Keratinocyte (primary cell): Measurements from ENCODE around the gene AKT1S1. TPM values are rescaled to one million over a fixed set of nuclear protein-coding genes. Genes with fewer than 3 reads are reported as not detected.

Experiments
- DNase-seq: peaks from one replicate; pipeline ENCODE4 v3.0.0-alpha.2; 2011; ENCODE audit warnings: low read depth, missing footprints, low spot score
- FAIRE-seq: peaks from 2 replicates; lab custom pipeline; 2011; peaks lifted over from hg19 to GRCh38; lab: Jason Lieb, UNC
- H2AFZ ChIP-seq: 2 replicates; pipeline ENCODE4 v1.6.0; 2012; ENCODE audit warnings: low read length, control low read depth, inconsistent platforms; ENCODE audit not compliant: control insufficient read depth
- H3K27ac ChIP-seq: 2 replicates; pipeline ENCODE4 v1.5.1; 2011; ENCODE audit warnings: low read length; ENCODE audit not compliant: control insufficient read depth, insufficient read depth
- H3K27me3 ChIP-seq: 3 replicates; pipeline ENCODE4 v1.6.0; 2011; ENCODE audit warnings: low read length; ENCODE audit not compliant: control insufficient read depth, insufficient read depth; ENCODE audit errors: extremely low read depth
- H3K36me3 ChIP-seq, 2 experiments: 2 replicates in 1 of 2; 3 replicates in 1 of 2; pipeline ENCODE4 v1.5.1; 2011; ENCODE audit warnings: low read length in 2 of 2, mild to moderate bottlenecking in 1 of 2; ENCODE audit not compliant: control insufficient read depth in 2 of 2, insufficient read depth in 2 of 2; ENCODE audit errors: extremely low read depth in 1 of 2
- H3K4me1 ChIP-seq: 3 replicates; pipeline ENCODE4 v1.5.1; 2011; ENCODE audit warnings: low read length; ENCODE audit not compliant: control insufficient read depth, insufficient read depth; ENCODE audit errors: extremely low read depth
- H3K4me2 ChIP-seq: 3 replicates; pipeline ENCODE4 v1.6.0; 2011; ENCODE audit warnings: low read depth, low read length; ENCODE audit not compliant: control insufficient read depth, insufficient read depth; ENCODE audit errors: extremely low read depth
- H3K4me3 ChIP-seq, 3 experiments: fragments of 200-600 bp in 1 of 3; sonication (generic) in 1 of 3; 2 replicates in 2 of 3; 3 replicates in 1 of 3; pipeline ENCODE4 v1.5.1; 2011 to 2016; ENCODE audit warnings: low read length in 3 of 3, mild to moderate bottlenecking in 3 of 3, control low read depth in 2 of 3, inconsistent platforms in 1 of 3, low read depth in 1 of 3, mixed read lengths in 1 of 3, mixed run types in 1 of 3, moderate library complexity in 1 of 3; ENCODE audit not compliant: control insufficient read depth in 2 of 3, insufficient read depth in 2 of 3; ENCODE audit errors: extremely low read depth in 1 of 3
- H3K79me2 ChIP-seq: 2 replicates; pipeline ENCODE4 v1.6.0; 2012; ENCODE audit warnings: low read length; ENCODE audit not compliant: control insufficient read depth, insufficient read depth
- H3K9ac ChIP-seq: 3 replicates; pipeline ENCODE4 v1.6.0; 2011; ENCODE audit warnings: low read length; ENCODE audit not compliant: control insufficient read depth, insufficient read depth; ENCODE audit errors: extremely low read depth
- H3K9me1 ChIP-seq: 3 replicates; pipeline ENCODE4 v1.6.0; 2011; ENCODE audit warnings: low read length; ENCODE audit not compliant: control insufficient read depth, insufficient read depth; ENCODE audit errors: extremely low read depth
- H3K9me3 ChIP-seq: 2 replicates; pipeline ENCODE4 v1.5.1; 2012; ENCODE audit warnings: low read depth, low read length; ENCODE audit not compliant: control insufficient read depth
- H4K20me1 ChIP-seq: 3 replicates; pipeline ENCODE4 v1.6.0; 2011; ENCODE audit warnings: low read length; ENCODE audit not compliant: control insufficient read depth, insufficient read depth; ENCODE audit errors: extremely low read depth
- EZH2 ChIP-seq: IDR thresholded peaks from one replicate; pipeline ENCODE4 v1.6.1; 2012; ENCODE audit warnings: inconsistent platforms, mild to moderate bottlenecking, low read length, moderate library complexity
- dilution Hi-C: fragments of 300-500 bp; cut with MboI; formaldehyde crosslinking; loops from one replicate; pipeline ENCODE4 v1.7.0; 2020; ENCODE audit warnings: low sequenced_read_pairs; ENCODE audit not compliant: extremely low pct_ligation_motif_present
- polyA plus RNA-seq, 5 experiments: library from polyadenylated mRNA; depleted of rRNA in 3 of 5; stranded (reverse) in 3 of 5; stranded (forward) in 1 of 5; unstranded in 1 of 5; fragments of >200 nt; gene quantifications; 1 replicate in 1 of 5; 2 replicates in 3 of 5; 3 replicates in 1 of 5; pipeline versions ENCODE4 v1.2.1 to v1.2.3, GENCODE V29; 2011 to 2012; ENCODE audit warnings: missing spikeins in 2 of 5, low read depth in 1 of 5, low replicate concordance in 1 of 5
- TF ChIP-seq, protein P1 (sequence below), 3 experiments: IDR thresholded peaks in 1 of 3; conservative IDR thresholded peaks in 1 of 3; optimal IDR thresholded peaks in 1 of 3; 2 replicates in 2 of 3; 3 replicates in 1 of 3; pipeline versions ENCODE3 to v1.5.1; 2011; ENCODE audit warnings: low read length in 3 of 3, mild to moderate bottlenecking in 3 of 3, moderate library complexity in 2 of 3, control low read depth in 1 of 3, inconsistent platforms in 1 of 3; ENCODE audit not compliant: insufficient read depth in 2 of 3; ENCODE audit errors: extremely low read depth in 1 of 3

Gene AKT1S1
- polyA plus RNA-seq, 1 donor (not counting 4 experiments of a cell fraction or from before 2014, with no cell fraction given) = 27.2 TPM

DNA sequence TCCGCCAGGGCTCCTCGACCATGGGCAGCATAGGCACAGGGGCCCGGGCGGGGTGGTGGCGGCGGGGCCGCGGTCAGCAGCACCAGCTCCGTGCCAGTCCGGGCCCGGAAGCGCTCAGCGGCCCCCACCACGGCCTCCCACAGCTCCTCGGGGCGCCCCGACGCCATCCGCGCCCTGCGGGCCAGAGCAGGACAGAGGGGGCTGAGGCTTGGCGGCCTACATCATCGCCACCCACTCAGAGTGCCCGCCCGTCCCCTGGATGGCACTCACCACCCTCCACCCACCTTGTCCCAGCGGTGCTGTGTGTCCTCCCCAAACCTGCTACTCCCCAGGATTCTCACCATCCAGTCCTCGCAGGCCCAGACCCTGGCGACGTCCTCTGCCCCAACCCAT, 4.0 kb downstream of the AKT1S1 start:
- no peaks in the 10 kb centered on the region for H3K27me3 ChIP-seq
- FAIRE-seq (no peak), DNase-seq (no peak)
- peaks cover 22% of the 10 kb centered on the region for H3K4me1 ChIP-seq
- H2AFZ ChIP-seq = no peak overlapping the region
- peaks cover 12 to 24% of the 10 kb centered on the region in 2 experiments for H3K36me3 ChIP-seq
- no peaks in the 10 kb centered on the region for H3K9me3 ChIP-seq
- H3K4me3 ChIP-seq = no peak overlapping the region
- no peak overlapping the region for H3K27ac ChIP-seq
- dilution Hi-C loops = no loop called here
- TF ChIP-seq EZH2 = no peak
- TF ChIP-seq, protein P1, sequence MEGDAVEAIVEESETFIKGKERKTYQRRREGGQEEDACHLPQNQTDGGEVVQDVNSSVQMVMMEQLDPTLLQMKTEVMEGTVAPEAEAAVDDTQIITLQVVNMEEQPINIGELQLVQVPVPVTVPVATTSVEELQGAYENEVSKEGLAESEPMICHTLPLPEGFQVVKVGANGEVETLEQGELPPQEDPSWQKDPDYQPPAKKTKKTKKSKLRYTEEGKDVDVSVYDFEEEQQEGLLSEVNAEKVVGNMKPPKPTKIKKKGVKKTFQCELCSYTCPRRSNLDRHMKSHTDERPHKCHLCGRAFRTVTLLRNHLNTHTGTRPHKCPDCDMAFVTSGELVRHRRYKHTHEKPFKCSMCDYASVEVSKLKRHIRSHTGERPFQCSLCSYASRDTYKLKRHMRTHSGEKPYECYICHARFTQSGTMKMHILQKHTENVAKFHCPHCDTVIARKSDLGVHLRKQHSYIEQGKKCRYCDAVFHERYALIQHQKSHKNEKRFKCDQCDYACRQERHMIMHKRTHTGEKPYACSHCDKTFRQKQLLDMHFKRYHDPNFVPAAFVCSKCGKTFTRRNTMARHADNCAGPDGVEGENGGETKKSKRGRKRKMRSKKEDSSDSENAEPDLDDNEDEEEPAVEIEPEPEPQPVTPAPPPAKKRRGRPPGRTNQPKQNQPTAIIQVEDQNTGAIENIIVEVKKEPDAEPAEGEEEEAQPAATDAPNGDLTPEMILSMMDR (optimal IDR thresholded peaks at IDR 0.05 in 1 of 3, IDR thresholded peaks at IDR 0.05 in 1 of 3, conservative IDR thresholded peaks at IDR 0.05 in 1 of 3; ENCODE audit: extremely low read depth in 1 of 3, insufficient read depth in 2 of 3, low read length in 3 of 3) = no peak
- no peaks in the 10 kb centered on the region for H4K20me1 ChIP-seq
- H3K4me2 ChIP-seq = no peak overlapping the region
- H3K79me2 ChIP-seq = peaks cover 27% of the 10 kb centered on the region
- no peak overlapping the region for H3K9ac ChIP-seq
- no peaks in the 10 kb centered on the region for H3K9me1 ChIP-seq

DNA sequence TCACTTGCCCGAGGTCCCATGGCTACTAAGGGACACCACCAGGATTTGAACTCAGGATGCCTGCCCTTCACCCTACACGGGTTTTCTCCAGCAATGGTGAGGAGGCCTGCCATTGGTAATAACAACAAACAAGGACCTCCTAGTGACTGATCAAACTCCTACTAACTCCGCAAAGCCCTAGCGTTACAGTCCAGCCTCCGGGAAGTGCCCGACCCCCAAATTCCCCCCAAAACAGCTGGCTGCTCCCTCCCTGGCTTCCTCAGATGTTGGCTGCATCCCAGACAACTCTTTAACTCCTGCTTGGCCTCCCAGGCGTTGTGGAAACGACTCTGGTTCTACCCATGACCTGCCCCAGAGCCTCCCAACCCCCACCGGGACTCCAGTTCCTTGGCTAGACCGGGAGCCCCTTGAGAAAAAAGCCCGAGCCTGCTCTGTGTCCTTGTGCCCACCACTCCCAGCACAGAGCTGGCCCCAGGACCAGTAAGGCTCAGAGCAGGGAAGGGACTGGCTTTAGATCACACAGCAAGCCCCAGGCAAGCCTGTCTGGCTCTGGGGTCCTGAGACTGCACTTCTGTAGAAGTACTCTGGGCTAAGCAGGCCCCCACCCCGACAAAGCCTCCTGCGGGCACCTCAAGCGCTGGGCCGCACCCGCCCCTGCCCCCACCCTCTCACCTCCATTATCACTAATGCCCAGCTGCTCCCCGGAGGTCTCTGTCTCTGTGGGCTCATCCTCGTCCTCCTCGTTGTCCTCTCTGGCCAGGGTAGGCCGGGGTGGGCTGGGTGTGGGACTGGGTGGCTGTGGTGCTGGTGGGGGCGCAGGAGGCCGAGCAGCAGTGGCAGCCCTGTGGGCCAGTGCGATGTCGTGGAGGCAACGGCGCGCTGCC, 4.7 kb downstream of the AKT1S1 start:
- peaks cover 27% of the 10 kb centered on the region for H3K79me2 ChIP-seq
- H3K4me3 ChIP-seq = no peak overlapping the region
- H3K27ac ChIP-seq = no peak overlapping the region
- TF ChIP-seq, protein P1 (optimal IDR thresholded peaks at IDR 0.05 in 1 of 3, IDR thresholded peaks at IDR 0.05 in 1 of 3, conservative IDR thresholded peaks at IDR 0.05 in 1 of 3; ENCODE audit: extremely low read depth in 1 of 3, insufficient read depth in 2 of 3, low read length in 3 of 3) = no peak
- TF ChIP-seq EZH2 = no peak
- H2AFZ ChIP-seq = no peak overlapping the region
- no peak overlapping the region for H3K4me2 ChIP-seq
- dilution Hi-C loops = no loop called here
- DNase-seq = no peak
- H3K9me1 ChIP-seq = no peaks in the 10 kb centered on the region
- peaks cover 12 to 24% of the 10 kb centered on the region in 2 experiments for H3K36me3 ChIP-seq
- no peaks in the 10 kb centered on the region for H4K20me1 ChIP-seq
- no peak for FAIRE-seq
- peaks cover 22% of the 10 kb centered on the region for H3K4me1 ChIP-seq
- no peak overlapping the region for H3K9ac ChIP-seq
- no peaks in the 10 kb centered on the region for H3K27me3 ChIP-seq
- H3K9me3 ChIP-seq = no peaks in the 10 kb centered on the region
